Measurements from ENCODE around the gene HEATR3.

HEATR3 gene

GRCh38 chr16:50038756-50039529, 26.8 kb upstream of the HEATR3 start:
- DNase-seq (ENCODE audit: low spot score), result no peak
- in situ Hi-C loops (cut with MboI; ENCODE audit: low sequenced_read_pairs, unreplicated experiment), result no loop called here
- no peak for TF ChIP-seq CTCF (IDR thresholded peaks at IDR 0.05; ENCODE audit: borderline replicate concordance, control extremely low read depth, extremely low read depth, insufficient read depth, missing control alignments)

GRCh38 chr16:50040018-50040417, 25.8 kb upstream of the HEATR3 start:
- in situ Hi-C loops (cut with MboI; ENCODE audit: low sequenced_read_pairs, unreplicated experiment), result no loop called here
- no peak for TF ChIP-seq CTCF (IDR thresholded peaks at IDR 0.05; ENCODE audit: borderline replicate concordance, control extremely low read depth, extremely low read depth, insufficient read depth, missing control alignments)
- no peak for DNase-seq (ENCODE audit: low spot score)

- no peak for TF ChIP-seq CTCF (IDR thresholded peaks at IDR 0.05; ENCODE audit: borderline replicate concordance, control extremely low read depth, extremely low read depth, insufficient read depth, missing control alignments)
- DNase-seq (ENCODE audit: low spot score), result no peak
- in situ Hi-C loops (cut with MboI; ENCODE audit: low sequenced_read_pairs, unreplicated experiment), result no loop called here
Measured at GRCh38 chr16:50040710-50041109, 25.1 kb upstream of the HEATR3 start.

GRCh38 chr16:50043358-50043757, 22.4 kb upstream of the HEATR3 start:
- TF ChIP-seq CTCF (IDR thresholded peaks at IDR 0.05; ENCODE audit: borderline replicate concordance, control extremely low read depth, extremely low read depth, insufficient read depth, missing control alignments), result no peak
- no peak for DNase-seq (ENCODE audit: low spot score)
- in situ Hi-C loops (cut with MboI; ENCODE audit: low sequenced_read_pairs, unreplicated experiment), result no loop called here

GRCh38 chr16:50045412-50045811, 20.4 kb upstream of the HEATR3 start:
- in situ Hi-C loops (cut with MboI; ENCODE audit: low sequenced_read_pairs, unreplicated experiment), result no loop called here
- no peak for DNase-seq (ENCODE audit: low spot score)
- TF ChIP-seq CTCF (IDR thresholded peaks at IDR 0.05; ENCODE audit: borderline replicate concordance, control extremely low read depth, extremely low read depth, insufficient read depth, missing control alignments), result no peak

- in situ Hi-C loops (cut with MboI; ENCODE audit: low sequenced_read_pairs, unreplicated experiment), result no loop called here
- TF ChIP-seq CTCF (IDR thresholded peaks at IDR 0.05; ENCODE audit: borderline replicate concordance, control extremely low read depth, extremely low read depth, insufficient read depth, missing control alignments), result no peak
- DNase-seq (ENCODE audit: low spot score), result no peak
Measured at GRCh38 chr16:50046853-50047252, 18.9 kb upstream of the HEATR3 start.
